Osteoblast (primary cell): Measurements from ENCODE around the gene CRELD2. TPM values are rescaled to one million over a fixed set of nuclear protein-coding genes. Genes with fewer than 3 reads are reported as not detected.

ENCODE experiments used
- DNase-seq: peaks from one replicate; pipeline ENCODE4 v3.0.0; 2011; ENCODE audit warnings: low spot score, mixed read lengths; ENCODE audit not compliant: insufficient read length; ENCODE audit errors: missing footprints
- H2AFZ ChIP-seq: 2 replicates; pipeline ENCODE4 v1.6.0; 2011; ENCODE audit warnings: mild to moderate bottlenecking, low read length
- H3K27ac ChIP-seq: 2 replicates; pipeline ENCODE4 v1.5.1; 2011; ENCODE audit warnings: mild to moderate bottlenecking, low read depth, low read length, moderate library complexity
- H3K27me3 ChIP-seq: 2 replicates; pipeline ENCODE4 v1.6.0; 2012; ENCODE audit warnings: mild to moderate bottlenecking, control low read depth, inconsistent platforms, low read length, moderate library complexity; ENCODE audit not compliant: insufficient read depth
- H3K36me3 ChIP-seq: 2 replicates; pipeline ENCODE4 v1.5.1; 2011; ENCODE audit warnings: mild to moderate bottlenecking, low read length, control low read depth, moderate library complexity; ENCODE audit not compliant: insufficient read depth
- H3K4me1 ChIP-seq: 2 replicates; pipeline ENCODE4 v1.5.1; 2011; ENCODE audit warnings: mild to moderate bottlenecking, low read length, control low read depth, moderate library complexity; ENCODE audit not compliant: insufficient read depth
- H3K4me2 ChIP-seq: 2 replicates; pipeline ENCODE4 v1.6.0; 2011; ENCODE audit warnings: mild to moderate bottlenecking, low read length; ENCODE audit not compliant: insufficient read depth
- H3K4me3 ChIP-seq: fragments of 200-600 bp; sonication (generic); 3 replicates; pipeline ENCODE4 v1.5.1; 2012; ENCODE audit warnings: mild to moderate bottlenecking, low read length, inconsistent platforms; ENCODE audit not compliant: insufficient read depth
- H3K79me2 ChIP-seq: 2 replicates; pipeline ENCODE4 v1.6.0; 2012; ENCODE audit warnings: mild to moderate bottlenecking, low read length, control low read depth, inconsistent platforms; ENCODE audit not compliant: insufficient read depth
- H3K9me3 ChIP-seq: 2 replicates; pipeline ENCODE4 v1.5.1; 2011; ENCODE audit warnings: low read depth, low read length, control low read depth
- H4K20me1 ChIP-seq: 2 replicates; pipeline ENCODE4 v1.6.0; 2012; ENCODE audit warnings: mild to moderate bottlenecking, low read length, control low read depth; ENCODE audit not compliant: insufficient read depth
- total RNA-seq: library from RNA; depleted of rRNA; stranded (reverse); fragments of >200 nt; gene quantifications from 2 replicates; pipeline ENCODE4 v1.2.3, GENCODE V29; 2012
- TF ChIP-seq, protein P1 (sequence below): IDR thresholded peaks from 2 replicates; pipeline ENCODE4 v1.5.1; 2011; ENCODE audit warnings: mild to moderate bottlenecking, low read depth, low read length, moderate library complexity; ENCODE audit errors: extremely low read depth

Gene CRELD2
- total RNA-seq, 1 donor = 31.1 TPM

- TF ChIP-seq, protein P1, sequence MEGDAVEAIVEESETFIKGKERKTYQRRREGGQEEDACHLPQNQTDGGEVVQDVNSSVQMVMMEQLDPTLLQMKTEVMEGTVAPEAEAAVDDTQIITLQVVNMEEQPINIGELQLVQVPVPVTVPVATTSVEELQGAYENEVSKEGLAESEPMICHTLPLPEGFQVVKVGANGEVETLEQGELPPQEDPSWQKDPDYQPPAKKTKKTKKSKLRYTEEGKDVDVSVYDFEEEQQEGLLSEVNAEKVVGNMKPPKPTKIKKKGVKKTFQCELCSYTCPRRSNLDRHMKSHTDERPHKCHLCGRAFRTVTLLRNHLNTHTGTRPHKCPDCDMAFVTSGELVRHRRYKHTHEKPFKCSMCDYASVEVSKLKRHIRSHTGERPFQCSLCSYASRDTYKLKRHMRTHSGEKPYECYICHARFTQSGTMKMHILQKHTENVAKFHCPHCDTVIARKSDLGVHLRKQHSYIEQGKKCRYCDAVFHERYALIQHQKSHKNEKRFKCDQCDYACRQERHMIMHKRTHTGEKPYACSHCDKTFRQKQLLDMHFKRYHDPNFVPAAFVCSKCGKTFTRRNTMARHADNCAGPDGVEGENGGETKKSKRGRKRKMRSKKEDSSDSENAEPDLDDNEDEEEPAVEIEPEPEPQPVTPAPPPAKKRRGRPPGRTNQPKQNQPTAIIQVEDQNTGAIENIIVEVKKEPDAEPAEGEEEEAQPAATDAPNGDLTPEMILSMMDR = no peak
- no peak for DNase-seq
- Histone ChIP-seq H3K36me3 (peaks cover 5% of the 10 kb centered on the region), H3K27me3 (no peaks in the 10 kb centered on the region), H3K4me3 (no peak overlapping the region), H3K4me1 (no peaks in the 10 kb centered on the region), H2AFZ (no peak overlapping the region), H3K79me2 (no peaks in the 10 kb centered on the region), H3K9me3 (no peaks in the 10 kb centered on the region), H3K27ac (no peak overlapping the region), H3K4me2 (no peak overlapping the region), H4K20me1 (peaks cover 2% of the 10 kb centered on the region)
These were observed 9.7 kb downstream of the CRELD2 start for GRCh38 chr22:49928185-49928495.

DNA sequence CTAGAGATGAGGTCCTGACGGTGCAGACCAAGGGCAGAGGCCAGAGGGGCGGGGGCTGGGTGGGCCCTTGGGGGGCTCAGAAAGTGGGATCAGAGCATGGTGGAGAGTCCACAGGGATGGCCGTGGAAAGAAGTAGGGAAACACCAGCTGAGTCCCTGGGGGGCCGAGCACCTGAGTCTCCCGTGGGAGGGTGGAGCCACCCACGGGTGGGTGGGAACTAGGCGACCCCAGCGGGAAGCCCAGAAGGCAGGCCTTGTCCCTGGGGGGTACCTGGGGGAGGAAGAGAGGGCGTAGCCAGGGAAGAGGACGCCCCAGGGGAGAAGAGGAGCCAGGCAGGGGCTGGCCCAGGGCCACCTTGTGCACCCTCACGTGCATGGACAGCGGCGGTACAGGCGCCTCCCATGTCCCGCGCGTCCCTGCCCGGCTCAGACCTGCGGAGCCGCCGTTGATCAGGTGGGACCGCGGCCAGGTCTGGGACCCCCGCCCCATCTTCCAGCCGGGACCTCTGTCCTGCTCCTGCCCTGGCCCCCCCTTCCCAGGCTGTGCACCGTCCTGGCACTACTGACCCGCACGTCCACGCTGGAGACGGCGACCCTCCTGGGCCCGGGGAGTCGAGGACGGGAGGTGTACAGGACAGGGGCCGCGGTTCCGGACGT lies 10.2 kb downstream of the CRELD2 start:
- no peak overlapping the region for H2AFZ ChIP-seq
- no peaks in the 10 kb centered on the region for H3K4me1 ChIP-seq
- no peaks in the 10 kb centered on the region for H3K27me3 ChIP-seq
- H3K36me3 ChIP-seq = peaks cover 2% of the 10 kb centered on the region
- H3K4me2 ChIP-seq = no peak overlapping the region
- H3K4me3 ChIP-seq = no peak overlapping the region
- no peaks in the 10 kb centered on the region for H3K9me3 ChIP-seq
- H3K79me2 ChIP-seq = no peaks in the 10 kb centered on the region
- peaks cover 2% of the 10 kb centered on the region for H4K20me1 ChIP-seq
- no peak for DNase-seq
- TF ChIP-seq, protein P1 = no peak
- H3K27ac ChIP-seq = no peak overlapping the region

- Histone ChIP-seq H3K27ac (no peak overlapping the region), H2AFZ (no peak overlapping the region), H3K79me2 (no peaks in the 10 kb centered on the region), H3K4me1 (no peaks in the 10 kb centered on the region), H3K4me3 (no peak overlapping the region), H3K27me3 (no peaks in the 10 kb centered on the region), H4K20me1 (peaks cover 2% of the 10 kb centered on the region), H3K9me3 (no peaks in the 10 kb centered on the region), H3K36me3 (peaks cover 2% of the 10 kb centered on the region), H3K4me2 (no peak overlapping the region)
- TF ChIP-seq, protein P1 = peak; percentile 51
- peak; percentile 100 for DNase-seq
These were observed 11.0 kb downstream of the CRELD2 start for GRCh38 chr22:49929211-49929979.

- Histone ChIP-seq H3K27ac (no peak overlapping the region), H3K27me3 (no peaks in the 10 kb centered on the region), H3K4me3 (no peak overlapping the region), H3K4me1 (peaks cover 3% of the 10 kb centered on the region), H3K4me2 (no peak overlapping the region), H3K9me3 (no peaks in the 10 kb centered on the region), H2AFZ (no peak overlapping the region), H3K36me3 (peaks cover 2% of the 10 kb centered on the region), H3K79me2 (no peaks in the 10 kb centered on the region), H4K20me1 (peaks cover 2% of the 10 kb centered on the region)
- TF ChIP-seq, protein P1 = no peak
- no peak for DNase-seq
These were observed 11.7 kb downstream of the CRELD2 start for GRCh38 chr22:49929994-49930575.
